Astrocyte (in vitro differentiated cells and primary cell): ENCODE data around the gene ATP9A. TPM values are rescaled to one million over a fixed set of nuclear protein-coding genes. Genes with fewer than 3 reads are reported as not detected.
"Not testable (repeated sequence)": the region's sequence is repeated elsewhere in the genome, so short reads cannot be mapped to it uniquely, and the experiment has no call there.

ENCODE experiments used
- DNase-seq: peaks from one replicate; pipeline ENCODE4 v3.0.0-alpha.2; 2010; ENCODE audit warnings: low read depth
- FAIRE-seq: peaks from 2 replicates; lab custom pipeline; 2011; peaks lifted over from hg19 to GRCh38; lab: Jason Lieb, UNC
- H2AFZ ChIP-seq: 2 replicates; pipeline ENCODE4 v1.6.0; 2012; ENCODE audit warnings: low read depth, low read length, inconsistent platforms
- H3K27ac ChIP-seq: 2 replicates; pipeline ENCODE4 v1.5.1; 2011; ENCODE audit warnings: low read depth, low read length, inconsistent platforms
- H3K27me3 ChIP-seq: 2 replicates; pipeline ENCODE4 v1.6.0; 2011; ENCODE audit warnings: low read length, inconsistent platforms; ENCODE audit not compliant: insufficient read depth
- H3K36me3 ChIP-seq: 2 replicates; pipeline ENCODE4 v1.5.1; 2011; ENCODE audit warnings: low read length, inconsistent platforms; ENCODE audit not compliant: insufficient read depth
- H3K4me1 ChIP-seq: 2 replicates; pipeline ENCODE4 v1.5.1; 2011; ENCODE audit warnings: low read length, inconsistent platforms; ENCODE audit not compliant: insufficient read depth
- H3K4me2 ChIP-seq: 2 replicates; pipeline ENCODE4 v1.6.0; 2012; ENCODE audit warnings: low read length, inconsistent platforms
- H3K4me3 ChIP-seq: 2 replicates; pipeline ENCODE4 v1.5.1; 2011; ENCODE audit warnings: low read depth, mild to moderate bottlenecking, low read length, inconsistent platforms; ENCODE audit not compliant: insufficient read depth
- H3K79me2 ChIP-seq: 2 replicates; pipeline ENCODE4 v1.6.0; 2012; ENCODE audit warnings: mild to moderate bottlenecking, low read length, inconsistent platforms; ENCODE audit not compliant: insufficient read depth
- H3K9ac ChIP-seq: 2 replicates; pipeline ENCODE4 v1.6.0; 2012; ENCODE audit warnings: mild to moderate bottlenecking, low read length, inconsistent platforms
- H3K9me3 ChIP-seq: 2 replicates; pipeline ENCODE4 v1.5.1; 2012; ENCODE audit warnings: low read depth, mild to moderate bottlenecking, low read length, inconsistent platforms; ENCODE audit not compliant: insufficient read depth
- H4K20me1 ChIP-seq: 2 replicates; pipeline ENCODE4 v1.6.0; 2012; ENCODE audit warnings: low read length, inconsistent platforms; ENCODE audit not compliant: insufficient read depth
- H3K27ac Mint-ChIP-seq: one replicate; pipeline ENCODE4 v1.8.0; 2021; ENCODE audit warnings: mild to moderate bottlenecking, mixed read lengths; ENCODE audit not compliant: unreplicated experiment
- H3K27me3 Mint-ChIP-seq: one replicate; pipeline ENCODE4 v1.8.0; 2021; ENCODE audit warnings: low read depth, mixed read lengths; ENCODE audit not compliant: unreplicated experiment
- H3K36me3 Mint-ChIP-seq: one replicate; pipeline ENCODE4 v1.8.0; 2021; ENCODE audit warnings: low read depth, mixed read lengths; ENCODE audit not compliant: unreplicated experiment
- H3K4me1 Mint-ChIP-seq: one replicate; pipeline ENCODE4 v1.8.0; 2021; ENCODE audit warnings: low read depth, mixed read lengths; ENCODE audit not compliant: unreplicated experiment
- H3K4me3 Mint-ChIP-seq: one replicate; pipeline ENCODE4 v1.8.0; 2021; ENCODE audit warnings: mild to moderate bottlenecking, moderate library complexity, mixed read lengths; ENCODE audit not compliant: unreplicated experiment
- H3K9me3 Mint-ChIP-seq: one replicate; pipeline ENCODE4 v1.8.0; 2021; ENCODE audit warnings: mild to moderate bottlenecking, mixed read lengths; ENCODE audit not compliant: unreplicated experiment
- EZH2 ChIP-seq: IDR thresholded peaks from 2 replicates; pipeline ENCODE4 v1.6.1; 2012; ENCODE audit warnings: mild to moderate bottlenecking, low read length, inconsistent platforms; ENCODE audit not compliant: insufficient read depth
- total RNA-seq: library from RNA; stranded (reverse); gene quantifications from 2 replicates; pipeline ENCODE4 v1.2.1, GENCODE V29; 2021
- TF ChIP-seq, protein P1 (sequence below): IDR thresholded peaks from 2 replicates; pipeline ENCODE4 v1.5.1; 2011; ENCODE audit warnings: low read depth, mild to moderate bottlenecking, inconsistent platforms, low read length, moderate library complexity; ENCODE audit not compliant: insufficient read depth

The ATP9A gene
- total RNA-seq, 1 donor from 2014 or later = 12.9 TPM

- FAIRE-seq = no peak
- peaks cover 28% of the 10 kb centered on the region for H3K36me3 Mint-ChIP-seq
Measured at GRCh38 chr20:51788822-51789221, 20.6 kb upstream of the ATP9A start.

DNA sequence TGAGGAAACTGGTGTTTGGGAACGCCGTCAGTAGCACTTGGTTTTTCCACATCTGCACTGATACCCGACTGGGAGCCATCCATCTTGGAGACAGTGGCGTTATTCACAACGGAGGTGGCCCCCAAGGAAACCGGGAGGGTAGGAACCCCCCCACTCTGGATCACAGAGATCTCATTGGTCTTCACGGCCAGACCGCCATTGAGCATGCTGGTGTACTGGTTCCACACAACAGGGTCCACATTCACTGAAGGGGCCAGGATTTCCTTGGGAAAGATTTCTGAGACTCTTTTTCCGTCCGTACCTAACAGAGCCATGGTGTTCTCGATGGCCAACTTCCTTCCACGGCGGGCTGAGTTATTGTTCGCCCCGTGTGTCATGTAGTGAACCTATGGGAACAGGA lies 16.1 kb upstream of the ATP9A start:
- H3K27ac ChIP-seq = no peak overlapping the region
- H3K4me3 ChIP-seq = no peak overlapping the region
- peaks cover 30% of the 10 kb centered on the region for H3K36me3 Mint-ChIP-seq
- no peaks in the 10 kb centered on the region for H3K4me1 Mint-ChIP-seq
- no peak overlapping the region for H3K4me2 ChIP-seq
- no peak overlapping the region for H3K9ac ChIP-seq
- H3K27me3 Mint-ChIP-seq = no peaks in the 10 kb centered on the region
- no peak for DNase-seq
- peaks cover 5% of the 10 kb centered on the region for H3K9me3 Mint-ChIP-seq
- TF ChIP-seq, protein P1, sequence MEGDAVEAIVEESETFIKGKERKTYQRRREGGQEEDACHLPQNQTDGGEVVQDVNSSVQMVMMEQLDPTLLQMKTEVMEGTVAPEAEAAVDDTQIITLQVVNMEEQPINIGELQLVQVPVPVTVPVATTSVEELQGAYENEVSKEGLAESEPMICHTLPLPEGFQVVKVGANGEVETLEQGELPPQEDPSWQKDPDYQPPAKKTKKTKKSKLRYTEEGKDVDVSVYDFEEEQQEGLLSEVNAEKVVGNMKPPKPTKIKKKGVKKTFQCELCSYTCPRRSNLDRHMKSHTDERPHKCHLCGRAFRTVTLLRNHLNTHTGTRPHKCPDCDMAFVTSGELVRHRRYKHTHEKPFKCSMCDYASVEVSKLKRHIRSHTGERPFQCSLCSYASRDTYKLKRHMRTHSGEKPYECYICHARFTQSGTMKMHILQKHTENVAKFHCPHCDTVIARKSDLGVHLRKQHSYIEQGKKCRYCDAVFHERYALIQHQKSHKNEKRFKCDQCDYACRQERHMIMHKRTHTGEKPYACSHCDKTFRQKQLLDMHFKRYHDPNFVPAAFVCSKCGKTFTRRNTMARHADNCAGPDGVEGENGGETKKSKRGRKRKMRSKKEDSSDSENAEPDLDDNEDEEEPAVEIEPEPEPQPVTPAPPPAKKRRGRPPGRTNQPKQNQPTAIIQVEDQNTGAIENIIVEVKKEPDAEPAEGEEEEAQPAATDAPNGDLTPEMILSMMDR = no peak
- no peak for TF ChIP-seq EZH2
- no peak overlapping the region for H3K27ac Mint-ChIP-seq
- no peaks in the 10 kb centered on the region for H3K79me2 ChIP-seq
- H3K9me3 ChIP-seq = no peaks in the 10 kb centered on the region
- no peak overlapping the region for H3K4me3 Mint-ChIP-seq
- no peaks in the 10 kb centered on the region for H4K20me1 ChIP-seq
- H3K4me1 ChIP-seq = no peaks in the 10 kb centered on the region
- no peaks in the 10 kb centered on the region for H3K27me3 ChIP-seq
- no peaks in the 10 kb centered on the region for H3K36me3 ChIP-seq
- no peak overlapping the region for H2AFZ ChIP-seq
- no peak for FAIRE-seq

More at GRCh38 chr20:51788822-51789221, 20.6 kb upstream of the ATP9A start:
- no peaks in the 10 kb centered on the region for H3K79me2 ChIP-seq
- TF ChIP-seq, protein P1 = no peak
- TF ChIP-seq EZH2 = no peak
- no peaks in the 10 kb centered on the region for H3K36me3 ChIP-seq
- DNase-seq = no peak
- no peak overlapping the region for H3K9ac ChIP-seq
- H4K20me1 ChIP-seq = no peaks in the 10 kb centered on the region
- Mint-ChIP-seq H3K4me3 (no peak overlapping the region), H3K27me3 (no peaks in the 10 kb centered on the region), H3K9me3 (no peaks in the 10 kb centered on the region), H3K4me1 (peaks cover 3% of the 10 kb centered on the region), H3K27ac (no peak overlapping the region)
- no peaks in the 10 kb centered on the region for H3K4me1 ChIP-seq
- no peak overlapping the region for H3K4me3 ChIP-seq
- no peak overlapping the region for H2AFZ ChIP-seq
- H3K27me3 ChIP-seq = no peaks in the 10 kb centered on the region
- H3K9me3 ChIP-seq = no peaks in the 10 kb centered on the region
- no peak overlapping the region for H3K27ac ChIP-seq
- H3K4me2 ChIP-seq = no peak overlapping the region

GRCh38 chr20:51778229-51778759 lies 10.1 kb upstream of the ATP9A start:
- H3K27me3 ChIP-seq, H3K4me1 ChIP-seq, H3K4me3 ChIP-seq, H3K27ac ChIP-seq, FAIRE-seq, H3K79me2 ChIP-seq, H2AFZ ChIP-seq, H3K4me3 Mint-ChIP-seq, H3K4me2 ChIP-seq, H3K4me1 Mint-ChIP-seq, H3K9me3 ChIP-seq, DNase-seq, H4K20me1 ChIP-seq, H3K9ac ChIP-seq, H3K36me3 ChIP-seq, H3K27me3 Mint-ChIP-seq, H3K27ac Mint-ChIP-seq: not testable (repeated sequence)
- Mint-ChIP-seq H3K36me3 (peaks cover 31% of the 10 kb centered on the region), H3K9me3 (peaks cover 16% of the 10 kb centered on the region)
